NCI-H1930 (cell line): ENCODE measurements around the gene CCP110.
"Not testable (repeated sequence)": the region's sequence is repeated elsewhere in the genome, so short reads cannot be mapped to it uniquely, and the experiment has no call there.

Experiments used
- DNase-seq, 2 experiments: peaks; one replicate each; lab custom pipeline; 2025; lab: John Stamatoyannopoulos, UW

CCP110 gene

GRCh38 chr16:19513377-19514053, 10.2 kb upstream of the CCP110 start:
- no peak for DNase-seq

- no peak for DNase-seq
Observed at GRCh38 chr16:19515757-19516156, 8.0 kb upstream of the CCP110 start.

DNA sequence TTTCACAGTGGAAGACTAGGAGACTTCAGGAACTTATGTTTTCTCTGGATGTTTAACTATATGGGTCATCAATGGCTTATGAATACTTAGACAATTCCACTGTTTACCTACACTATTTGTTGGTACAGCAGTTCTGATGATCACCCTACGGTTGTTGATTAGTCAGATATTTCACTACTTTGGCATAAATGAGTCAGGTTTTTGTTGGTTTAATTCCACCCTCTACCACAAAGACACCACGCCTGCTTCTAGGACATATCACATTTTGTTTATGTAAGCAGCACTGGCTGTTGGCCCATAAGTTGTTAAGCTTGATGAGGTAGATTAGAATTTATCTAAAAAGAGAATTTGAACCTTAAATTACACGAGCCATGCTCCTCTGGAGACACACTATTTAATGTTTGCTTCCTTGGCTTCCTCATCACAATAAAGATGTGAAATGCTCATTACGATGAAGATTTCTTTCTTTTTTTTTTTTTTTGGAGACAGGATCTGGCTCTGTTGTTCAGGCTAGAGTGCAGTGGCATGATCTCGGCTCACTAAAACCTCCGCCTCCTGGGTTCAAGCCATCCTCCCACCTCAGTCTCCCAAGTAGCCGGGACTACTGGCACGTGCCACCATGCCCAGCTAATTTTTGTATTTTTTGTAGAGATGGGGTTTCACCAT, 6.2 kb upstream of the CCP110 start:
- DNase-seq, result no peak

GRCh38 chr16:19518388-19518787, 5.4 kb upstream of the CCP110 start:
- DNase-seq, result no peak

DNA sequence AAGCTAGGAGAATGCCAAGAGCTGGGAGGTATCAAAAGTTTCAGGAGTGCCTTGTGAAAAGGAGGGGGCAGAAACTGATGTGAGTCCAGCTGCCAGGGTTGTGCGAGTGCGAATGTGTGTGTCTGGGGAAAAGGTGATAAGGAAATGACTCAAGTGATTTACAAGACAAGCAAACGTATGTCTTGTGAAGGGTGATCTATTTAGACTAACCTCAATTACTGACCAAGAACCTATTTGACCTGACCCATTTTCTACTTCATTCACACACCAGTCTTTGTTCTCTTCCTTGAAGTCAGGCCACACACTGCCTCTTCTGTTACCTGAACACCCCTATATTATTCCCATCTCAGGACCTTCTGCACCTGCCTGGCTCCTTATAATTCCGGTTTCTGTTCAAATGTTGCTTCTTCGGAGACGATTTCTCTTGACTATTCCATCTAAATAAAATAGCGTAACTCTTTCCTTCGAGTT, 2.8 kb upstream of the CCP110 start:
- DNase-seq, result no peak

DNA sequence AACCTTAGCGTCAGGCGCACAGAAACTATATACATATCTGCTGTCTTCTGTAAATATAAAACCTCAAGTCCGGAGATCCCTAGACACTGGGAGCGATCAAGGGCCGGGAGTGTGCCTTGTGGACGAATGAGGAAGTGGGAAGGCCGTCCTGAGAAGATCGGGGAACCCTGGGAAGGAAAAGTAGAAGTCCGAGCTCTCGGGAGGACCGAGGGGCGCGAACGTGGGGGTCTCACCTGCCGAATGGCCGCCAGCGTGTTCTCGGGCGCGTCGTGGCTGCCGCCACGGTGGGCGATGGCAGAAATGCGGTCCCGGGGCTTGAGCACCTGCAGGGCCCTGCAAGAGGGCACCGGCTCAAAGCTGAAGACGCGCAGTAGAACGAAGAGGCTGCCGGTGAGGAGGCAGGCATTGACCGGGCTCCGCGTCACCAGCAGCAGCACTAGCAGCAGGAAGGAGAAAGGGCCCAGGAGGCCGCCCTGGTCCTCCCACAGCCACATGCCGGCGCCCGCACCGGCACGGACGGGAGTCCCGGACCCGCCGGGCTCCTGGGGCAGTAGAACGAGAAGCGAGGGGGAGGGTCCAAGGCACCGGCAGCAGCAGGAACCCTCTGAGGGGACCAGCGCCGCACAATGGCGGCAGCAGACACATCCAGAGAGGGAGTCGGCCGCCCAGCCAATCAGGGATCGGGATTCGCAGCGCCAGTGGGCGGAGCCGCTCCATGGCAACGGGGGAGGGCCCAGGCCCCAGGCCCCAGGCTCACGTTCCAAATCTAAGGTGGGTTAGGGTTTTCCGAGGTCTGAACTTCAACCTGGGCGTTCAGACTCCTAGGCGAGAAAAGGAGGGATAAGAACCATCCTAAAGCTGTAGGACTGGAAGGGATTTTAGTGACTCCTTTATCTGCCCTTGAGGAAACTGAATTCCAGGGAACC, 2.0 kb upstream of the CCP110 start, which contains the start of gene GDE1:
Gene GDE1, minus strand, starts transcription at position 628 of the 926 bp plus-strand sequence. Its CDS starts 134 bp downstream, at position 494.
- peak; percentile 92 to 95 for DNase-seq

GRCh38 chr16:19522397-19522732, 1.4 kb upstream of the CCP110 start:
- DNase-seq, result no peak

DNA sequence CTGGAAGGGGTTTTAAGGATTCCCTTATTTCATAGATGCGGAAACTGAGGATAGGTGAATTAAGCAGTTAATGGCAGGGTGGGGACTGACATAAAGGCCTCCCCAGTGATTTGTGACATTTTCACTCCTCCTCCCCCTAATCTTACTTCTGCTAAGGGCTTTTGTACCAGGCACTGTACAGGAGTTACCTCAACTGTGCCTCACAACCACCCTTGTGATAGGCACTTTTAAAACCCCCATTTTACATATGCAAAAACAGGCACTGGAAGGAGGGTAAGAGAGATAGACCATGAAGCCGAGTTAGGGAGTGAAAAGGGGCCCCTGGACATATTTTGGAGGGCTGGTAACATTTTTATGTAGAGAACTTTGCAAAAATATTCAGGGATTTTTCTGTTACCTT, 982 bp upstream of the CCP110 start:
- no peak for DNase-seq

DNA sequence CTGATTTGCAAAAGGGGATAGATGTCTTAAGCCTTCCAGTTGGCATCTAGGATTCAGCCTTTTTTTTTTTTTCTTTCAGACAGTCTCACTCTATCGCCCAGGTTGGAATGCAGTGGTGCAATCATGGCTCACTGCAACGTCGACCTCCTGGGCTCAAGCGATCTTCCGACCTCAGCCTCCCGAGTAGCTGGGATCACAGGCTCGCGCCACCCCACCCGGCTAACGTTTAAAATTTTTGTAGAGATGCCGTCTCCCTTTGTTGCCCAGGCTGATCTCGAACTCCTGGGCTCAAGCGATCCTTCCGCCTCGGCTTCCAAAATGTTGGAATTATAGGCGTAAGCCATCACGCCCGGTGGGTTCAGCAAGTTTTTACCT, 571 bp upstream of the CCP110 start:
- DNase-seq, result no peak

- no peak for DNase-seq
Observed at GRCh38 chr16:19524356-19524615, 544 bp downstream of the CCP110 start.

DNA sequence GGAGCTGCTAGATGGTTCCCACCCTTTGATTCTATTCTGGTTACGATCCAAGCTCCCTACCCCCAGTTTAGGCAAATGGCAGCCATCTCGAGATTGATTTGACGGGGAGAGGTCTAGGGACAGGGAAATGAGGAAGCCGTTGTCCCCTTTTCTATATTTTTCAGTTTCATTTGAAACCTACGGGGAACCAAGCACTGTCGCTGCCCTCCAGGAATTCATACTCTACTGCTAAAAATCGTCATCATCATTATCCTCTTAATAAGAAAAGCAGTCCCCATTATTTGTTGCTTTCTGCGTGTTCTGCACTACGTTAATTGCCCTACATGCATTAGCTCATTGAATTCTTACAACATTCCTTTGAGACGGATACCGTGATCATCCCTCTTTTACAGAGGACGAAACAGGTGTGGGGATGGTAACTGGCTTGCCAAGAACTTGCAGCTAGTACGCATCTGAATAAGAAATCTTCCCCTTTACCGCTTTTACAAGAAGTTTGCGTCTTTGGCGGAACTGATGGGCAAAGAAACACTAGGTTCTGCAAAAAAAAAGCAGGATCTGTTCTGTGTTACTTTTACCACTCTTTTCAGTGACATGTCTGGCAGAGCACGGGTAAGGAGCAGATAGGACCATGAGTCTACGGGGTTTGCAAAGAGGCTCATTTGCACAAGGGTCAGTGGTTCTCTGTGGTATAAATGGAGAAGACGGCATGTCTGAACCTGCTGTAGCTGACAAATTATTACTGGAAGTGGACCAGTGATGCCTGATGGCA, 1.1 kb downstream of the CCP110 start:
- no peak for DNase-seq

- DNase-seq, result no peak
Observed at GRCh38 chr16:19525385-19525723, 1.6 kb downstream of the CCP110 start.

DNA sequence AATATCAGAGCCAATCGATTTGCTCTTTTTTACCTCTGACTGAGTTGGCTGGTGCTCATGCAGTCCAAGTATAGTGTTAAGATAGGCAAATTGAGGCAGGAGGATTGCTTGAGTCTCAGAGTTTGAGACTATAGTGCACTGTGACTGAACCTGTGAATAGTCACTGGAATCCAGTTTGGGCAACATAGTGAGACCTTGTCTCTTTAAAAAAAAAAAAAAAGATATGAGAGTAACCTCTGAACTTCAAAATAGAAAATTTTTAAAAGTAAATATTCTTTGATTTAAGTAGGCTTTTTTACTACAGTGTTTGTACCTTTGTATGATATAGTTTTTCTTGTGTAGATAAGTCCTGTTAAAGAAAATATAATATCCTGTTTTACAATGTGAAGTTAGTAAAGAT, 3.4 kb downstream of the CCP110 start:
- no peak for DNase-seq

DNA sequence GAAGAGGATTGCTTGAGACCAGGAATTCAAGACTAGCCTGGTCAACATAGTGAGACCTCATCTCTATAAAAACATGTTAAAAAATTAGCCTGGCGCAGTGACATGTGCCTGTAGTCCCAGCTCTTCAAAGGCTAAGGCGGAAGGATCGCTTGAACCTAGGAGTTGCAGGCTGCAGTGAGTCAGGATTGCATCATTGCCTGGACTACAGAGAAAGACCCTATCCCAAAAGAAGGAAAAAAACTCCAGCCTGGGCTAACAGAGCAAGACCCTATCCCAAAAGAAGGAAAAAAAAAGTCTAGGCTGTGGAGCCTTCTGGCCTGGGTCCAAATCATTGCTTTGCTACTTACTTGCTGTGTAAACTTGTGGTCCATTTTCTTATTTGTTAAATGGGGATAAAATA, 4.9 kb downstream of the CCP110 start:
- DNase-seq, result no peak

GRCh38 chr16:19532601-19533000, 8.9 kb downstream of the CCP110 start:
- DNase-seq, result peak; percentile 32 to 83

- no peak for DNase-seq
Observed at GRCh38 chr16:19540241-19540970, 16.7 kb downstream of the CCP110 start.

DNA sequence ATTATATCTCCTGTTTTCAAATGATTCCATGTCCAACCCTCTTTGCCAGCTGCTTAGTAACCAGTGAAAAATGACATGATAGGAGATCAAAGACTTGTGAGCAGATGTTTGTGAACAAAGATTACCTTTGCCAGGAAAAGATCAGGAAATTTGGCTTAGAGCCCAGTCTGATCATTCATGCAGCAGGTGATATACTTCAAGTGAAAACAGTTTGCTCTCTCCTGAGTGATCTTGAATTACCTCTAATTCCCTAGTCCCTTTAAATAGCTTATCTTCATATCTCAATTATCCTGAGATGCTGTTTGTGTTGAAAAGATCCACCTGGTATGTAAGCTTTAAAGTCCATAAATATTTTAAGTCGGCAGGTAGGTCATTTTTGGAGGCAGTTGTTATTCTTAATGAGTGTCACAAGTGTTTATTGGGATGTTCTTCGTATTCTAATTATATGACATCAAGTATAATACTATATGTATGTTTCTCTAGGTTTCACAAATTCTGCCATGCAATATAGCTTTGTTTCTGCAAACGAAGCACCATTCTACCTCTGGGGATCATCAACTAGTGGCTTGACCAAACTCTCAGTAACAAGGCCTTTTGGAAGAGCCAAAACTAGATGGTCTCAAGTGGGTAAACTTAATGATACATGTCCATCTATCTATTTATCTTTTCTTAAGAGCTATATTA, 18.5 kb downstream of the CCP110 start:
- DNase-seq, result peak; percentile 91 to 92

- not testable (repeated sequence) for DNase-seq
Observed at GRCh38 chr16:19543278-19543996, 19.7 kb downstream of the CCP110 start.

- DNase-seq, result no peak
Observed at GRCh38 chr16:19548144-19548543, 24.4 kb downstream of the CCP110 start.

DNA sequence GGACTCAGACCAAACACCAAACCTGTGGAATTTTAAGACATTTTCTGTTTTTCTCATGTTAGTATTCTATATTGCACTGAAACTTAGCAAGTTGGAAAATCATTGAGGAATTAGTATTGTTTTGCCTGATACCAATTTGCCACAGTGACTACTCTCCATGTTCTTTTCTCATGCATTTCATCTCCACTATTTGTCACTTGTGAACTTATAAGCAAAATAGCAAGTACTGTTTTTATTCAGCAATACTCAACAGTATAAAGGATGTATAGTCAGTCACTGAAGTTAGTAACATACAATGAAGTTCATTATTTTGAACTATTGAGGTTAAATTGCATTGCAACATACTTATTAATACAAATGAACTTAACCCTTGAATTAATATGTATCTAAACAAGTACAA, 25.9 kb downstream of the CCP110 start:
- DNase-seq, result no peak
